NCI-H526 (cell line): ENCODE results near the gene ZNF276.
"Not testable (repeated sequence)": the region's sequence is repeated elsewhere in the genome, so short reads cannot be mapped to it uniquely, and the experiment has no call there.

Experiments used
- DNase-seq, 2 experiments: peaks; one replicate each; lab custom pipeline; 2025; lab: John Stamatoyannopoulos, UW

Gene ZNF276

GRCh38 chr16:89695875-89696669 lies 25.3 kb upstream of the ZNF276 start:
- no peak for DNase-seq

- DNase-seq: no peak
Measured at GRCh38 chr16:89696670-89697128, 24.6 kb upstream of the ZNF276 start.

GRCh38 chr16:89697161-89697615 lies 24.1 kb upstream of the ZNF276 start:
- no peak for DNase-seq

GRCh38 chr16:89697616-89698331 lies 23.6 kb upstream of the ZNF276 start:
- DNase-seq: no peak

GRCh38 chr16:89698717-89699116 lies 22.6 kb upstream of the ZNF276 start:
- not testable (repeated sequence) for DNase-seq

- not testable (repeated sequence) for DNase-seq
Measured at GRCh38 chr16:89699629-89700099, 21.7 kb upstream of the ZNF276 start.

GRCh38 chr16:89700100-89700648 lies 21.2 kb upstream of the ZNF276 start:
- peak; percentile 90 to 98 for DNase-seq

GRCh38 chr16:89700649-89701424 lies 20.5 kb upstream of the ZNF276 start:
- peak in 1 of 2 experiments; percentile 72 for DNase-seq

GRCh38 chr16:89701425-89702406 lies 19.6 kb upstream of the ZNF276 start, which contains the start of gene SPATA2L:
Gene SPATA2L (minus strand): TSS chr16:89701705. CDS start chr16:89701232, 473 bp downstream.
- peak; percentile 82 to 96 for DNase-seq

GRCh38 chr16:89704281-89704680 lies 17.1 kb upstream of the ZNF276 start:
- DNase-seq: no peak

- DNase-seq: no peak
Measured at GRCh38 chr16:89705006-89705405, 16.3 kb upstream of the ZNF276 start.

GRCh38 chr16:89706518-89707260 lies 14.6 kb upstream of the ZNF276 start:
- DNase-seq: no peak

GRCh38 chr16:89707695-89708094 lies 13.6 kb upstream of the ZNF276 start:
- no peak for DNase-seq

GRCh38 chr16:89708481-89708931 lies 12.8 kb upstream of the ZNF276 start:
- no peak for DNase-seq

GRCh38 chr16:89709166-89709565 lies 12.2 kb upstream of the ZNF276 start:
- DNase-seq: no peak

- no peak for DNase-seq
Measured at GRCh38 chr16:89709716-89710432, 11.5 kb upstream of the ZNF276 start.

- DNase-seq: peak in 1 of 2 experiments; percentile 32
Measured at GRCh38 chr16:89710709-89711564, 10.4 kb upstream of the ZNF276 start.
